GM19099 (cell line): ENCODE results near the gene ZNF385C.

ENCODE experiments used
- POLR2A ChIP-seq: IDR thresholded peaks from 3 replicates; pipeline ENCODE4 v1.6.1; 2011; ENCODE audit warnings: low read depth; ENCODE audit not compliant: insufficient read length; ENCODE audit errors: extremely low read depth

ZNF385C gene

GRCh38 chr17:42101513-42102292, 3.4 kb upstream of the ZNF385C start:
- TF ChIP-seq POLR2A = no peak

- TF ChIP-seq POLR2A = no peak
Measured at GRCh38 chr17:42098730-42099399, 592 bp upstream of the ZNF385C start.

GRCh38 chr17:42096360-42097111, 1.7 kb downstream of the ZNF385C start:
- TF ChIP-seq POLR2A = no peak

GRCh38 chr17:42094375-42095069, 3.8 kb downstream of the ZNF385C start:
- TF ChIP-seq POLR2A = no peak

- TF ChIP-seq POLR2A = no peak
Measured at GRCh38 chr17:42092939-42093338, 5.3 kb downstream of the ZNF385C start.

GRCh38 chr17:42090964-42091790, 7.1 kb downstream of the ZNF385C start:
- TF ChIP-seq POLR2A = no peak

GRCh38 chr17:42088736-42089135, 9.5 kb downstream of the ZNF385C start:
- TF ChIP-seq POLR2A = no peak

GRCh38 chr17:42087736-42088705, 10.3 kb downstream of the ZNF385C start:
- TF ChIP-seq POLR2A = no peak

GRCh38 chr17:42087042-42087701, 11.1 kb downstream of the ZNF385C start:
- no peak for TF ChIP-seq POLR2A

GRCh38 chr17:42081516-42082129, 16.6 kb downstream of the ZNF385C start:
- TF ChIP-seq POLR2A = no peak

GRCh38 chr17:42079541-42079940, 18.7 kb downstream of the ZNF385C start:
- no peak for TF ChIP-seq POLR2A

- no peak for TF ChIP-seq POLR2A
Measured at GRCh38 chr17:42078396-42079043, 19.8 kb downstream of the ZNF385C start.
